ENCODE data around the gene STXBP5.

Gene STXBP5

GRCh38 chr6:147423111-147423510 lies 218.9 kb downstream of the STXBP5 start:
- Histone ChIP-seq H3K4me3 (ENCODE audit: low read length) (no peak overlapping the region), H3K27me3 (replicated peaks; ENCODE audit: control insufficient read depth, insufficient read depth, low read length) (no peaks in the 10 kb centered on the region), H3K36me3 (ENCODE audit: control insufficient read depth, insufficient read depth, low read length, severe bottlenecking) (no peaks in the 10 kb centered on the region), H3K9me3 (ENCODE audit: control insufficient read depth, low read length) (peaks cover 15% of the 10 kb centered on the region), H3K4me1 (ENCODE audit: control insufficient read depth, insufficient read depth, low read length) (no peaks in the 10 kb centered on the region), H3K9ac (ENCODE audit: low read length) (no peak overlapping the region)
- no peak for DNase-seq (ENCODE audit: low read depth)

GRCh38 chr6:147429794-147430193 lies 225.6 kb downstream of the STXBP5 start:
- Histone ChIP-seq H3K4me1 (ENCODE audit: control insufficient read depth, insufficient read depth, low read length) (no peaks in the 10 kb centered on the region), H3K9ac (ENCODE audit: low read length) (no peak overlapping the region), H3K27me3 (replicated peaks; ENCODE audit: control insufficient read depth, insufficient read depth, low read length) (no peaks in the 10 kb centered on the region), H3K4me3 (ENCODE audit: low read length) (no peak overlapping the region), H3K36me3 (ENCODE audit: control insufficient read depth, insufficient read depth, low read length, severe bottlenecking) (no peaks in the 10 kb centered on the region), H3K9me3 (ENCODE audit: control insufficient read depth, low read length) (no peaks in the 10 kb centered on the region)
- no peak for DNase-seq (ENCODE audit: low read depth)

- H3K9me3 ChIP-seq (ENCODE audit: control insufficient read depth, low read length) = no peaks in the 10 kb centered on the region
- H3K9ac ChIP-seq (ENCODE audit: low read length) = no peak overlapping the region
- H3K27me3 ChIP-seq (replicated peaks; ENCODE audit: control insufficient read depth, insufficient read depth, low read length) = peaks cover 4% of the 10 kb centered on the region
These were observed 226.6 kb downstream of the STXBP5 start for GRCh38 chr6:147430811-147431210.

GRCh38 chr6:147434076-147434475 lies 229.9 kb downstream of the STXBP5 start:
- H3K9me3 ChIP-seq (ENCODE audit: control insufficient read depth, low read length) = no peaks in the 10 kb centered on the region
- H3K36me3 ChIP-seq (ENCODE audit: control insufficient read depth, insufficient read depth, low read length, severe bottlenecking) = no peaks in the 10 kb centered on the region
- no peak for DNase-seq (ENCODE audit: low read depth)
- peaks cover 7% of the 10 kb centered on the region for H3K27me3 ChIP-seq (replicated peaks; ENCODE audit: control insufficient read depth, insufficient read depth, low read length)
- H3K4me3 ChIP-seq (ENCODE audit: low read length) = no peak overlapping the region
- no peak overlapping the region for H3K9ac ChIP-seq (ENCODE audit: low read length)
- H3K4me1 ChIP-seq (ENCODE audit: control insufficient read depth, insufficient read depth, low read length) = no peaks in the 10 kb centered on the region

More at GRCh38 chr6:147430811-147431210, 226.6 kb downstream of the STXBP5 start:
- DNase-seq (ENCODE audit: low read depth) = no peak
- no peak overlapping the region for H3K4me3 ChIP-seq (ENCODE audit: low read length)
- H3K4me1 ChIP-seq (ENCODE audit: control insufficient read depth, insufficient read depth, low read length) = no peaks in the 10 kb centered on the region
- no peaks in the 10 kb centered on the region for H3K36me3 ChIP-seq (ENCODE audit: control insufficient read depth, insufficient read depth, low read length, severe bottlenecking)

GRCh38 chr6:147434516-147434915 lies 230.3 kb downstream of the STXBP5 start:
- Histone ChIP-seq H3K4me1 (ENCODE audit: control insufficient read depth, insufficient read depth, low read length) (no peaks in the 10 kb centered on the region), H3K9ac (ENCODE audit: low read length) (no peak overlapping the region), H3K4me3 (ENCODE audit: low read length) (no peak overlapping the region), H3K36me3 (ENCODE audit: control insufficient read depth, insufficient read depth, low read length, severe bottlenecking) (no peaks in the 10 kb centered on the region), H3K27me3 (replicated peaks; ENCODE audit: control insufficient read depth, insufficient read depth, low read length) (peaks cover 7% of the 10 kb centered on the region), H3K9me3 (ENCODE audit: control insufficient read depth, low read length) (no peaks in the 10 kb centered on the region)
- DNase-seq (ENCODE audit: low read depth) = no peak

- Histone ChIP-seq H3K4me3 (ENCODE audit: low read length) (no peak overlapping the region), H3K36me3 (ENCODE audit: control insufficient read depth, insufficient read depth, low read length, severe bottlenecking) (no peaks in the 10 kb centered on the region), H3K4me1 (ENCODE audit: control insufficient read depth, insufficient read depth, low read length) (no peaks in the 10 kb centered on the region), H3K9me3 (ENCODE audit: control insufficient read depth, low read length) (no peaks in the 10 kb centered on the region), H3K27me3 (replicated peaks; ENCODE audit: control insufficient read depth, insufficient read depth, low read length) (peaks cover 7% of the 10 kb centered on the region), H3K9ac (ENCODE audit: low read length) (no peak overlapping the region)
- no peak for DNase-seq (ENCODE audit: low read depth)
These were observed 233.4 kb downstream of the STXBP5 start for GRCh38 chr6:147437615-147438014.

DNA sequence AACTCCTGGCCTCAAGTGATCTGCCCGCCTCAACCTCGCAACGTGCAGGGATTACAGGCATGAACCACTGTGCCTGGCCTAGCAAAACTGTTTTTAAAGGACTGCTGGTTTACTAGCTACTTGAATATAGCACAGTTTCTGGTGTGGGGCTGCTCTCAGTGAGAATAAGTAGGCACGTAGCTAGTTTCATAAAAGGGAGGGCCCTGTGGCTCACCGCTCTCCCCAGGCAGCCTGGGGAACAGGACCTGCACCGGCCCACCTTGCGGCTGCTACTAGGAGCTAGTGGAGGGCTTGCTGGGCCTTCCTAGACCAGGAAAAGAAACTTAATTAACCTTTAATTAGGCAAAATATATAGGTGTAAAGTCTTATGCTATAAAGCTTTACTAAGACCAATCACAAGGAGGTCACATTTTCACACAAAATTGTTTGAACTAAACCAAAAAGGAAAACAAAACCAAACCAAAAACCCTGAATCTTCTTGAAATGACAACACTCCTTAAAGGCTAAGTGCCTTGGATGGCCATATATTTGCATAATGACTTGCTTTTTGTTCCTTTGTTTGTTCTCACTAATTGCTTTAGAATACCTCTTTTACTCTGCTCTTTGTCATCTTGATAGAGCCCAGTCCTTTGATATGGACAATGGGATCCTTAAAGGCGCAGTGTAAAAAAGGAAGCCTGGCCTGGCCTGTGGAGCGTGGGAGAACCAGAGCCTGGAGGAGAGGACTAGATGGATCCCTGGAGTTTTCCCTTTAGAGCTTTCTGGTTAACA lies 234.7 kb downstream of the STXBP5 start:
- H3K36me3 ChIP-seq (ENCODE audit: control insufficient read depth, insufficient read depth, low read length, severe bottlenecking) = no peaks in the 10 kb centered on the region
- no peak overlapping the region for H3K9ac ChIP-seq (ENCODE audit: low read length)
- peaks cover 9% of the 10 kb centered on the region for H3K27me3 ChIP-seq (replicated peaks; ENCODE audit: control insufficient read depth, insufficient read depth, low read length)
- no peak for DNase-seq (ENCODE audit: low read depth)
- no peaks in the 10 kb centered on the region for H3K9me3 ChIP-seq (ENCODE audit: control insufficient read depth, low read length)
- no peak overlapping the region for H3K4me3 ChIP-seq (ENCODE audit: low read length)
- H3K4me1 ChIP-seq (ENCODE audit: control insufficient read depth, insufficient read depth, low read length) = no peaks in the 10 kb centered on the region

Measured in adipocyte (in vitro differentiated cells).